ENCODE data around the gene GPR87. TPM values are rescaled to one million over a fixed set of nuclear protein-coding genes. Genes with fewer than 3 reads are reported as not detected.
A peak's percentile ranks its signal among the peaks of the same experiment; 100 is the strongest.

Gene GPR87
- total RNA-seq, 3 donors from 2014 or later (not counting 1 experiment from before 2014, with no cell fraction given), result not detected

DNA sequence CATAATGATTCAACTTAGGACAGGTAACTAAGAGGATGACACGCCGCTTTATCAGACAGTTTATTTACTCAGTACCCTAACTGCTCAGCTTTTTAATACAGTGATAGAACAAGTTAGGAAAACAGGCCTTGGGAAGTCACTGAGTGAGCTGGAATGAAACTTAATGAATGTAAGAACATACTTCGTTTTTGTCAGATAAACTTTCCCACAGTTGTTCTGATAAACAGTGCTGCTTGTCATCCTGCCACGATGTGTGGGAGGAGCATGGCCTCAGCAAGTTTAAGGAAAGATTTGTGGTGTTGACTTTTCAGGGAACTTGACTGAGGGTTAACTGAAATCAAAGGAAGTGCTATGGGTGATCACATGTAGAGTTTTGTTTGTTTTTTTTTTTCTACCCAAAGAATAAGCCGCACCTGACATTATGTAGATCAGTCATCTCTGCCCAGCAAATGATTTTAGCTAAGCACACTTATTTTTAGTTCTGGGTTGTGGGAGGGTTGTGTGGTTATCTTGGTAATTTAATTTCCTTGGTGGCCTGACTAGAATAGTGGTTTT, 32.6 kb downstream of the GPR87 start:
- no peak overlapping the region for H3K4me3 ChIP-seq (ENCODE audit: low read length)
- H3K27me3 Mint-ChIP-seq (ENCODE audit: low read depth in 2 of 2), result peaks cover 0 to 2% of the 10 kb centered on the region in 2 donors
- peaks cover 0 to 2% of the 10 kb centered on the region in 2 donors for H3K4me1 Mint-ChIP-seq
- H3K4me1 ChIP-seq (ENCODE audit: control insufficient read depth, insufficient read depth, low read length), result peaks cover 3% of the 10 kb centered on the region
- WGBS (ENCODE audit: insufficient coverage), result 42% methylated on average over 4 of the region's 5 CpGs
- no peak for ATAC-seq
- no peaks in the 10 kb centered on the region for H3K27me3 ChIP-seq (ENCODE audit: control insufficient read depth, insufficient read depth, low read length)
- peak in 1 of 2 donors; percentile 16 for DNase-seq
- H3K9me3 Mint-ChIP-seq, result no peaks in the 10 kb centered on the region
- H3K36me3 Mint-ChIP-seq, result no peaks in the 10 kb centered on the region
- intact Hi-C loops (cut with micrococcal nuclease), result loop anchor here (1.0 to 2.0 kb wide), 3 partner anchors 57 to 497 kb away; no protein-coding TSS in a partner anchor
- H3K9me3 ChIP-seq (ENCODE audit: control insufficient read depth, insufficient read depth, low read length), result no peaks in the 10 kb centered on the region
- no peak overlapping the region for H3K4me3 Mint-ChIP-seq
- no peak overlapping the region for H3K27ac Mint-ChIP-seq
- TF ChIP-seq, protein P1, sequence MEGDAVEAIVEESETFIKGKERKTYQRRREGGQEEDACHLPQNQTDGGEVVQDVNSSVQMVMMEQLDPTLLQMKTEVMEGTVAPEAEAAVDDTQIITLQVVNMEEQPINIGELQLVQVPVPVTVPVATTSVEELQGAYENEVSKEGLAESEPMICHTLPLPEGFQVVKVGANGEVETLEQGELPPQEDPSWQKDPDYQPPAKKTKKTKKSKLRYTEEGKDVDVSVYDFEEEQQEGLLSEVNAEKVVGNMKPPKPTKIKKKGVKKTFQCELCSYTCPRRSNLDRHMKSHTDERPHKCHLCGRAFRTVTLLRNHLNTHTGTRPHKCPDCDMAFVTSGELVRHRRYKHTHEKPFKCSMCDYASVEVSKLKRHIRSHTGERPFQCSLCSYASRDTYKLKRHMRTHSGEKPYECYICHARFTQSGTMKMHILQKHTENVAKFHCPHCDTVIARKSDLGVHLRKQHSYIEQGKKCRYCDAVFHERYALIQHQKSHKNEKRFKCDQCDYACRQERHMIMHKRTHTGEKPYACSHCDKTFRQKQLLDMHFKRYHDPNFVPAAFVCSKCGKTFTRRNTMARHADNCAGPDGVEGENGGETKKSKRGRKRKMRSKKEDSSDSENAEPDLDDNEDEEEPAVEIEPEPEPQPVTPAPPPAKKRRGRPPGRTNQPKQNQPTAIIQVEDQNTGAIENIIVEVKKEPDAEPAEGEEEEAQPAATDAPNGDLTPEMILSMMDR (IDR thresholded peaks at IDR 0.05), result no peak
- no peak overlapping the region for H3K27ac ChIP-seq (ENCODE audit: low read length)
- no peaks in the 10 kb centered on the region for H3K36me3 ChIP-seq (ENCODE audit: control insufficient read depth, insufficient read depth, low read length)

DNA sequence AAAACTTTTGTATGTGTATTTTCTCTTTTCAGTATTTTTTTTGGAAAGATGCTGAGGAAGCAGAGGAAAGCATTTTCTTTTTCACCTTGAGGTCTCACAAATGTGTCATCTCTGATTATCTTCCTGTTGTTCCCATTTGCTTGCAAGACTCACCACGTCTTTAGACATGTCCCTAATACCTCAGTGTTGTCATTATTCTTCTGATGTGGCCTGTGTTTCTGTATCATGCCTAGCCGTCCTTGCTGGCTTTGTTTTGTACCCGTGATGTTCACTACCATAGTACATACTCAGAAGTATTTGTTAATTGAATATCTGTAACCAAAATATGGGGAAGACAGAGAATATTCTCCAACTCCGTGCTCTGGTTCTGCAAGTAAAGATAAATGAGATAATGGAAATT, 33.2 kb downstream of the GPR87 start:
- no peaks in the 10 kb centered on the region for H3K27me3 ChIP-seq (ENCODE audit: control insufficient read depth, insufficient read depth, low read length)
- H3K27me3 Mint-ChIP-seq (ENCODE audit: low read depth in 2 of 2), result peaks cover 0 to 2% of the 10 kb centered on the region in 2 donors
- no peak overlapping the region for H3K27ac Mint-ChIP-seq
- H3K36me3 ChIP-seq (ENCODE audit: control insufficient read depth, insufficient read depth, low read length), result no peaks in the 10 kb centered on the region
- no peak overlapping the region for H3K27ac ChIP-seq (ENCODE audit: low read length)
- 79% methylated on average over 1 of the region's 4 CpGs for WGBS (ENCODE audit: insufficient coverage)
- TF ChIP-seq, protein P1 (IDR thresholded peaks at IDR 0.05), result no peak
- peaks cover 4 to 8% of the 10 kb centered on the region in 2 donors for H3K4me1 Mint-ChIP-seq
- H3K9me3 Mint-ChIP-seq, result no peaks in the 10 kb centered on the region
- peaks cover 3% of the 10 kb centered on the region for H3K4me1 ChIP-seq (ENCODE audit: control insufficient read depth, insufficient read depth, low read length)
- no peak overlapping the region for H3K4me3 ChIP-seq (ENCODE audit: low read length)
- intact Hi-C loops (cut with micrococcal nuclease), result loop anchor here (1.0 to 2.0 kb wide), 3 partner anchors 56 to 497 kb away; no protein-coding TSS in a partner anchor
- H3K36me3 Mint-ChIP-seq, result no peaks in the 10 kb centered on the region
- H3K9me3 ChIP-seq (ENCODE audit: control insufficient read depth, insufficient read depth, low read length), result no peaks in the 10 kb centered on the region
- peak in 1 of 3 donors; percentile 26 for ATAC-seq
- H3K4me3 Mint-ChIP-seq, result no peak overlapping the region
- peak in 1 of 2 donors; percentile 13 for DNase-seq

DNA sequence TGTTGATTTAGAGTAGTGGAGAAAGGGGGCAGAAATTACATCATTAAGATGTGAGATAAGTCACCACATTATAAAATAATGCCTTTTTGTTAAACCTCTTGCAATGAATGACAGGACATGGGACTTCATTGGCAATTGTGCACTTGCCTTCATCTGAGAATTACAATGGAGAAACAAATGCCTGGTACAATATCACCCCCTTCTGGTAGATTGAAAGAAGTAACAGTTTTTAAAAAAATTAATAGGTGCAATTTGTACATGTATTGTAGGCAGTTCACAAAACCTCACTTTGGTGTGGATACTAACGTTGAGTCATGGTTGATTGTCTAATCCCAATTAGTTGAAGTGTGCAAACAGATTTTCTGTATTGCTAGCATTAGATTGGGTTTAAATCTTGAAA, 33.7 kb downstream of the GPR87 start:
- H3K36me3 Mint-ChIP-seq, result no peaks in the 10 kb centered on the region
- intact Hi-C loops (cut with micrococcal nuclease), result loop anchor here (1.0 to 2.0 kb wide), 3 partner anchors 56 to 496 kb away; no protein-coding TSS in a partner anchor
- no peaks in the 10 kb centered on the region for H3K9me3 Mint-ChIP-seq
- peaks cover 3% of the 10 kb centered on the region for H3K4me1 ChIP-seq (ENCODE audit: control insufficient read depth, insufficient read depth, low read length)
- H3K4me3 Mint-ChIP-seq, result no peak overlapping the region
- H3K27ac Mint-ChIP-seq, result no peak overlapping the region
- peaks cover 8 to 11% of the 10 kb centered on the region in 2 donors for H3K4me1 Mint-ChIP-seq
- TF ChIP-seq, protein P1 (IDR thresholded peaks at IDR 0.05), result peak; percentile 80
- H3K4me3 ChIP-seq (ENCODE audit: low read length), result no peak overlapping the region
- ATAC-seq, result peak; percentile 71 to 82 (median 77)
- H3K27me3 Mint-ChIP-seq (ENCODE audit: low read depth in 2 of 2), result peaks cover 0 to 2% of the 10 kb centered on the region in 2 donors
- 0% methylated on average over 1 of the region's 1 CpG for WGBS (ENCODE audit: insufficient coverage)
- no peak overlapping the region for H3K27ac ChIP-seq (ENCODE audit: low read length)
- no peaks in the 10 kb centered on the region for H3K9me3 ChIP-seq (ENCODE audit: control insufficient read depth, insufficient read depth, low read length)
- H3K36me3 ChIP-seq (ENCODE audit: control insufficient read depth, insufficient read depth, low read length), result no peaks in the 10 kb centered on the region
- no peaks in the 10 kb centered on the region for H3K27me3 ChIP-seq (ENCODE audit: control insufficient read depth, insufficient read depth, low read length)
- DNase-seq, result peak in 1 of 2 donors; percentile 81
